Measurements from ENCODE around the gene PNCK. TPM values are rescaled to one million over a fixed set of nuclear protein-coding genes. Genes with fewer than 3 reads are reported as not detected.

PNCK gene
- total RNA-seq, 1 experiment from 2014 or later: 26.8 TPM

DNA sequence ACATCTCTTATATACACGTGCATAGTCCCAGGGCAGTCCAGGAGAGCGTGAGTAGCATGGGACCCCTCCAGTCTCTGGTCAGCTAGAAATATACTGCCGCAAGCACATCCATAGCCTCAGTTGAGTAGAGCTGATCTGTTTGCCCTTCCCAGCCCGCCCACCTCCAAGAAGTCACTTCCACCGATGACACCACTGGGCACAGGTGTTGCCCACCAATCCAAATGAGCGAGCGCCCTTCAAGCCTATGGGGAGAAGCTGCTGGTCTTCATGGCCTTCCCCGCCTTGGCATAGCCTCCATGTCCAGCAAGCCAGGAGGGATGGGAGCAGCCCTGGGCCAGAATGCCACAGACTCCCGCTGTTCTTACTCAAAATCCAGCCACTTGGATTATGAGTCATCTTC lies 16.5 kb downstream of the PNCK start:
- no peak for DNase-seq
- Histone ChIP-seq H3K56ac (ENCODE audit: insufficient read length, low read depth, low read length) (no peak overlapping the region), H3K27ac (ENCODE audit: insufficient read length, low read depth, low read length) (no peak overlapping the region), H3K23ac (ENCODE audit: insufficient read length, low read depth, low read length) (no peak overlapping the region), H3K4me1 (ENCODE audit: insufficient read depth, low read length) (no peaks in the 10 kb centered on the region), H2BK12ac (ENCODE audit: insufficient read length, low read depth, low read length) (no peak overlapping the region), H4K8ac (replicated peaks; ENCODE audit: insufficient read length, low read depth, low read length) (no peak overlapping the region), H3K4ac (ENCODE audit: low read depth, low read length) (no peak overlapping the region), H3K9me3 (ENCODE audit: control insufficient read depth, low read depth, low read length) (peaks cover 11% of the 10 kb centered on the region), H4K5ac (ENCODE audit: insufficient read length, low read depth, low read length) (no peak overlapping the region), H3K18ac (ENCODE audit: insufficient read length, low read depth, low read length) (no peak overlapping the region), H3K4me2 (ENCODE audit: insufficient read depth, insufficient read length, low read length) (no peak overlapping the region), H3T11ph (ENCODE audit: low read length) (no peak overlapping the region), H2AK5ac (ENCODE audit: insufficient read length, low read length) (no peak overlapping the region), H3K9ac (ENCODE audit: extremely low read depth, insufficient read length, low read length) (no peak overlapping the region), H4K20me1 (ENCODE audit: control insufficient read depth, insufficient read depth, insufficient read length) (no peaks in the 10 kb centered on the region), H2AFZ (ENCODE audit: low read length) (no peak overlapping the region), H2BK5ac (ENCODE audit: insufficient read length, low read length) (no peak overlapping the region), H3K27me3 (ENCODE audit: insufficient read depth, low read length) (no peaks in the 10 kb centered on the region), H3K14ac (ENCODE audit: insufficient read depth, low read length) (no peak overlapping the region), H4K91ac (ENCODE audit: insufficient read length, low read depth, low read length) (no peak overlapping the region), H2BK20ac (ENCODE audit: low read depth, low read length, poor library complexity, severe bottlenecking) (no peak overlapping the region), H2BK15ac (ENCODE audit: low read depth, low read length) (no peak overlapping the region), H2BK120ac (ENCODE audit: low read depth, low read length, poor library complexity, severe bottlenecking) (no peak overlapping the region), H3K79me1 (ENCODE audit: insufficient read depth, low read depth, low read length, poor library complexity, severe bottlenecking) (no peaks in the 10 kb centered on the region), H3K23me2 (ENCODE audit: insufficient read length, low read depth, low read length, poor library complexity, severe bottlenecking) (no peaks in the 10 kb centered on the region), H3K79me2 (ENCODE audit: insufficient read depth, low read length) (no peaks in the 10 kb centered on the region)
- TF ChIP-seq, protein P1, sequence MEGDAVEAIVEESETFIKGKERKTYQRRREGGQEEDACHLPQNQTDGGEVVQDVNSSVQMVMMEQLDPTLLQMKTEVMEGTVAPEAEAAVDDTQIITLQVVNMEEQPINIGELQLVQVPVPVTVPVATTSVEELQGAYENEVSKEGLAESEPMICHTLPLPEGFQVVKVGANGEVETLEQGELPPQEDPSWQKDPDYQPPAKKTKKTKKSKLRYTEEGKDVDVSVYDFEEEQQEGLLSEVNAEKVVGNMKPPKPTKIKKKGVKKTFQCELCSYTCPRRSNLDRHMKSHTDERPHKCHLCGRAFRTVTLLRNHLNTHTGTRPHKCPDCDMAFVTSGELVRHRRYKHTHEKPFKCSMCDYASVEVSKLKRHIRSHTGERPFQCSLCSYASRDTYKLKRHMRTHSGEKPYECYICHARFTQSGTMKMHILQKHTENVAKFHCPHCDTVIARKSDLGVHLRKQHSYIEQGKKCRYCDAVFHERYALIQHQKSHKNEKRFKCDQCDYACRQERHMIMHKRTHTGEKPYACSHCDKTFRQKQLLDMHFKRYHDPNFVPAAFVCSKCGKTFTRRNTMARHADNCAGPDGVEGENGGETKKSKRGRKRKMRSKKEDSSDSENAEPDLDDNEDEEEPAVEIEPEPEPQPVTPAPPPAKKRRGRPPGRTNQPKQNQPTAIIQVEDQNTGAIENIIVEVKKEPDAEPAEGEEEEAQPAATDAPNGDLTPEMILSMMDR (conservative IDR thresholded peaks at IDR 0.05): no peak
- Mint-ChIP-seq H3K36me3 (ENCODE audit: insufficient read depth in 1 of 3, low read depth in 3 of 3) (peaks cover 0 to 2% (median 0%) of the 10 kb centered on the region in 3 experiments; a peak in 3 of 7 replicates), H3K9me3 (peaks cover 73 to 76% of the 10 kb centered on the region in 2 experiments), H3K27me3 (ENCODE audit: low read depth) (peaks cover 30% of the 10 kb centered on the region), H3K4me3 (no peak overlapping the region), H3K4me1 (no peaks in the 10 kb centered on the region), H3K27ac (no peak overlapping the region)
- no CpG with 5 or more reads among the region's 9 CpGs for WGBS (ENCODE audit: extremely low coverage, insufficient read length, low lambda C conversion rate)
